Mesothelial cell of epicardium (in vitro differentiated cells): ENCODE data around the gene SND1. TPM values are rescaled to one million over a fixed set of nuclear protein-coding genes. Genes with fewer than 3 reads are reported as not detected.

ENCODE experiments used
- DNase-seq, 2 experiments: peaks; one replicate each; pipeline ENCODE4 v3.0.0; 2021; ENCODE audit warnings: low spot score in 2 of 2; ENCODE audit not compliant: unreplicated experiment in 2 of 2
- H3K27ac Mint-ChIP-seq: 2 replicates; pipeline ENCODE4 v1.8.0; 2021; ENCODE audit warnings: mixed read lengths
- H3K27me3 Mint-ChIP-seq: 2 replicates; pipeline ENCODE4 v1.8.0; 2021; ENCODE audit warnings: low read depth, mixed read lengths
- H3K36me3 Mint-ChIP-seq: 2 replicates; pipeline ENCODE4 v1.8.0; 2021; ENCODE audit warnings: mixed read lengths
- H3K4me1 Mint-ChIP-seq: 2 replicates; pipeline ENCODE4 v1.8.0; 2021; ENCODE audit warnings: mixed read lengths
- H3K4me3 Mint-ChIP-seq: 2 replicates; pipeline ENCODE4 v1.8.0; 2021; ENCODE audit warnings: mild to moderate bottlenecking, moderate library complexity, mixed read lengths
- H3K9me3 Mint-ChIP-seq: 2 replicates; pipeline ENCODE4 v1.8.0; 2021; ENCODE audit warnings: mixed read lengths
- CTCF ChIP-seq: fragments of 200-600 bp; sonication (generic); IDR thresholded peaks from one replicate; pipeline ENCODE4 v1.5.0; 2021; ENCODE audit warnings: antibody characterized with exemption; ENCODE audit not compliant: unreplicated experiment
- total RNA-seq: library from RNA; stranded (reverse); gene quantifications from 3 replicates; pipeline ENCODE4 v1.2.1, GENCODE V29; 2021

The SND1 gene
- total RNA-seq, 1 donor from 2014 or later = 211 TPM

GRCh38 chr7:127618042-127618441 is 34.0 kb upstream of the SND1 start, which contains the start of gene PAX4:
PAX4 (minus strand) TSS chr7:127618142; CDS start chr7:127615928, 2,214 bp downstream.
- no peak for TF ChIP-seq CTCF
- no peak within 1 kb of the TSS for H3K27ac Mint-ChIP-seq
- peaks cover 3% of the 10 kb centered on the region for H3K4me1 Mint-ChIP-seq
- no peaks in the 10 kb centered on the region for H3K36me3 Mint-ChIP-seq
- no peak within 1 kb of the TSS for H3K4me3 Mint-ChIP-seq
- peaks cover 99% of the 10 kb centered on the region for H3K27me3 Mint-ChIP-seq
- H3K9me3 Mint-ChIP-seq = no peaks in the 10 kb centered on the region
- DNase-seq = no peak

GRCh38 chr7:127618775-127619174 is 33.2 kb upstream of the SND1 start:
- Mint-ChIP-seq H3K27me3 (peaks cover 97% of the 10 kb centered on the region), H3K9me3 (no peaks in the 10 kb centered on the region), H3K36me3 (no peaks in the 10 kb centered on the region), H3K4me1 (peaks cover 3% of the 10 kb centered on the region), H3K27ac (no peak overlapping the region), H3K4me3 (no peak overlapping the region)
- TF ChIP-seq CTCF = no peak
- no peak for DNase-seq

GRCh38 chr7:127619681-127620405 is 32.2 kb upstream of the SND1 start:
- DNase-seq = no peak
- Mint-ChIP-seq H3K4me1 (peaks cover 3% of the 10 kb centered on the region), H3K4me3 (no peak overlapping the region), H3K27me3 (peaks cover 96% of the 10 kb centered on the region), H3K27ac (no peak overlapping the region), H3K36me3 (no peaks in the 10 kb centered on the region), H3K9me3 (peaks cover 4% of the 10 kb centered on the region)
- no peak for TF ChIP-seq CTCF

GRCh38 chr7:127620406-127621233 is 31.4 kb upstream of the SND1 start:
- DNase-seq = no peak
- Mint-ChIP-seq H3K4me3 (no peak overlapping the region), H3K27ac (no peak overlapping the region), H3K27me3 (peaks cover 94% of the 10 kb centered on the region), H3K36me3 (no peaks in the 10 kb centered on the region), H3K9me3 (peaks cover 4% of the 10 kb centered on the region), H3K4me1 (peaks cover 3% of the 10 kb centered on the region)
- TF ChIP-seq CTCF = no peak

GRCh38 chr7:127625331-127625730 is 26.7 kb upstream of the SND1 start:
- H3K27me3 Mint-ChIP-seq = peaks cover 46% of the 10 kb centered on the region
- no peak overlapping the region for H3K27ac Mint-ChIP-seq

More at GRCh38 chr7:127625331-127625730, 26.7 kb upstream of the SND1 start:
- H3K9me3 Mint-ChIP-seq = peaks cover 4% of the 10 kb centered on the region
- peaks cover 5% of the 10 kb centered on the region for H3K4me1 Mint-ChIP-seq
- no peak for DNase-seq
- no peak for TF ChIP-seq CTCF
- no peak overlapping the region for H3K4me3 Mint-ChIP-seq
- H3K36me3 Mint-ChIP-seq = no peaks in the 10 kb centered on the region
